ENCODE results near the gene TRAK2.

DNA sequence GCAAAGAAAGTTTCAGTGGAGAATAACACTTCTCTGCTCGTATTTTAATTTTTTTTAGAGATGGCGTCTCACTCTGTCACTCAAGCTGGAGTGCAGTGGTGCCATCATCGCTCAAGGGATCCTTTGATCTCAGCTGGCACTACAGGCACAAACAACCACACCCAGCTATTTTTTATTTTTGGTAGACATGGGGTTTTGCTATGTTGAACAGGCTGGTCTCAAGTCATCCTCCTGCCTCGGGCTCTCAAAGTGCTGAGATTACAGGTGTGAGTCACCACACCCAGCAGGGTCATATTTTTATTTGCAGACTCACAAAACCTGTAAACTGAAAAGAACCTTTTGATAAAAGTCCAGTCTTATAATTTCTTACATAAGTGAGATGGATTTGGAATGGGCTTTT is 2.6 kb downstream of the TRAK2 start:
- TF ChIP-seq, protein P1, sequence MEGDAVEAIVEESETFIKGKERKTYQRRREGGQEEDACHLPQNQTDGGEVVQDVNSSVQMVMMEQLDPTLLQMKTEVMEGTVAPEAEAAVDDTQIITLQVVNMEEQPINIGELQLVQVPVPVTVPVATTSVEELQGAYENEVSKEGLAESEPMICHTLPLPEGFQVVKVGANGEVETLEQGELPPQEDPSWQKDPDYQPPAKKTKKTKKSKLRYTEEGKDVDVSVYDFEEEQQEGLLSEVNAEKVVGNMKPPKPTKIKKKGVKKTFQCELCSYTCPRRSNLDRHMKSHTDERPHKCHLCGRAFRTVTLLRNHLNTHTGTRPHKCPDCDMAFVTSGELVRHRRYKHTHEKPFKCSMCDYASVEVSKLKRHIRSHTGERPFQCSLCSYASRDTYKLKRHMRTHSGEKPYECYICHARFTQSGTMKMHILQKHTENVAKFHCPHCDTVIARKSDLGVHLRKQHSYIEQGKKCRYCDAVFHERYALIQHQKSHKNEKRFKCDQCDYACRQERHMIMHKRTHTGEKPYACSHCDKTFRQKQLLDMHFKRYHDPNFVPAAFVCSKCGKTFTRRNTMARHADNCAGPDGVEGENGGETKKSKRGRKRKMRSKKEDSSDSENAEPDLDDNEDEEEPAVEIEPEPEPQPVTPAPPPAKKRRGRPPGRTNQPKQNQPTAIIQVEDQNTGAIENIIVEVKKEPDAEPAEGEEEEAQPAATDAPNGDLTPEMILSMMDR (IDR thresholded peaks at IDR 0.05) = no peak
- TF ChIP-seq ZFX (IDR thresholded peaks at IDR 0.05; ENCODE audit: borderline replicate concordance) = no peak

All from 22Rv1 (cell line).